GM19395 (cell line): Measurements from ENCODE around the gene HLA-DMB.

Experiments
- ATAC-seq: cut with Tn5 transposase; IDR thresholded peaks from one replicate; pipeline ENCODE4 v1.9.1; 2021; ENCODE audit warnings: mild to moderate bottlenecking, moderate library complexity; ENCODE audit not compliant: unreplicated experiment

HLA-DMB gene

DNA sequence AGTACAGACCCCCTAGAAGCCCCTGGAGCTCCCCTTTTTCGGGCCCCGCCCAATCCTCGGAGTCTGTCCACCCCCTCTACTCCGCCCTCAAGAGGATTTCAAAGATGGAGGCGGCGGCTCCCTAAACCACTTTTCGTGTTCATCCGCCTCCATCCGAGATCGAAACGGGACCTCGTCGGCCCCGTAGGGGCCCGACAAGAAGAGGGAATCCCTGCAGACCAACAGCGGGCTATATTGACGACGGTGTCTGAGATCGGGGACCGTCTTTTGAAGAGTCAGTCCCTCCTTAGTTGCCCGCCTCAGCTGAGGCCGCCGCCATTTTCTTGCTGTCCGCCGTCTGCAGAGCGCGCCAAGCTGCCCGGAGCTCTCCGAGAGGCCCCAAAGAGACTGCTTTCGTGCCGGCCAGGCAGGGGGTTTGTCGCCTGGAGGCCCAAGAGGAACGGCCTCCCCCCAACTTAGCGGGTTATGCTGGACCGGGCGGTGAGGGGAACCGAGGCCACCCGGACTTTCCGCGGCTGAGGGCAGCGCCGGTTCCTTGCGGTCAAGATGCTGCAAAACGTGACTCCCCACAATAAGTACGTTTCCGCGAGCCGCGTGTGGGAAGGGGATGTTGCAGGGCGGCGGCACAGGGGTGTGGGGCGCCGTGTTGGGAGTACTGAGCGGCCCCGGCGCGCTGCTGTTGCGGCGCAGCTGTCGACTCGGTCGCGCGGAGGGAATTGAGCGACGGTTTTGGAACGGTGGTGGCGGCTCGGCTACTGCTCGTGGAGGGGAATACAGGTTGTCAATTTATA is 31.7 kb upstream of the HLA-DMB start:
- ATAC-seq: peak; percentile 6

DNA sequence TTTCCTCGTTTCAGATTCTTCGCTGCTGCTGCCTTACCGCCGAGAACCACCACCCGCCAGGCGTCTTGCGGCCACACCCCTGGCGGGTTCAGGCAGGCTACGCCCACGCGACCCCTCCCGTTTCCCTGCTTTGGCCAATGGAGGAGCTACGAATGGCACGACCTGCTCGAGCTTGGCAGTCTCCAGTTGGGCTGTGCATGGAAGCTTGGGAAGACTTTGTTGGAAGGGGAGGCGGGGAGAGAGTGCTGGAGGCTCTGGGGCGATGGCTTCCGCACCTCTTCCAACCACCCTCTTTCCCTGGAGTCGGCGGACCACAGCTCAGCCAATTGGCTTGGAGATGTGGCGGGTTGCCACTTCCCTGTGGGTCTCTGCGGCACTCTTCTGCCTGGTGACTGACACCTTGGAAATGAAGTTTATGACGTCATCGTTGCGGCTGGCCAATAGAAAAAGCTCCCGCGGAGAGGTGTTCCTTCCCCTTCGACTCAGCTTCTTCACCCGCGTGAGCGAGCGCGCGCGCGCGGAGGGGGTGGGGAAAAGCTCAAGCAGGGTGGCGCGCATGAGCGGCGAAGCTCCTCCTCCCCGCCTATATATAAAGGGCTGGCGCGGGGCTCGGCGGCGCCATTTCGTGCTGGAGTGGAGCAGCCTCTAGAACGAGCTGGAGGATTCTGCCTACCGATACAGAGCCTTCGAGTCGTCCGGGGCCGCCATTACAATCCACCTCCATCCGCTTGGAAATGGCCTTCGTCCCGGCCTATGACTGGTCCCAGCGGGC is 30.9 kb upstream of the HLA-DMB start:
- peak; percentile 58 for ATAC-seq

DNA sequence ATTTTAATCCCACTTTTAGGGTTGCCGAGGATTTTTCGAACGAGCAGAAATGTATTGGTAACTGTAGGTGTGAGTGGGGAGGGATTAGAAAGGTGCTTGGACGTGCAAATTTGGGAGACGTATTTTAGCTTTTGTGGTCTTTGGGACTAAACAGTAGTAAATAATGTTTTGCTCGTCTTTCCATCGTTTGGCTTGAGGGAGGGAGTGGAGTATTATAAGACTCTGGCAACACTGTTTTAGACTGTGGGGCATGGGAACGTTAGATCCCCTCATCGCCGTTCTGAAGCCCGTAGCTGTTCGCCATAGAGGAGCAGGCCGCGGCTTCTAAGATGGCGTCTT is 30.4 kb upstream of the HLA-DMB start:
- no peak for ATAC-seq

DNA sequence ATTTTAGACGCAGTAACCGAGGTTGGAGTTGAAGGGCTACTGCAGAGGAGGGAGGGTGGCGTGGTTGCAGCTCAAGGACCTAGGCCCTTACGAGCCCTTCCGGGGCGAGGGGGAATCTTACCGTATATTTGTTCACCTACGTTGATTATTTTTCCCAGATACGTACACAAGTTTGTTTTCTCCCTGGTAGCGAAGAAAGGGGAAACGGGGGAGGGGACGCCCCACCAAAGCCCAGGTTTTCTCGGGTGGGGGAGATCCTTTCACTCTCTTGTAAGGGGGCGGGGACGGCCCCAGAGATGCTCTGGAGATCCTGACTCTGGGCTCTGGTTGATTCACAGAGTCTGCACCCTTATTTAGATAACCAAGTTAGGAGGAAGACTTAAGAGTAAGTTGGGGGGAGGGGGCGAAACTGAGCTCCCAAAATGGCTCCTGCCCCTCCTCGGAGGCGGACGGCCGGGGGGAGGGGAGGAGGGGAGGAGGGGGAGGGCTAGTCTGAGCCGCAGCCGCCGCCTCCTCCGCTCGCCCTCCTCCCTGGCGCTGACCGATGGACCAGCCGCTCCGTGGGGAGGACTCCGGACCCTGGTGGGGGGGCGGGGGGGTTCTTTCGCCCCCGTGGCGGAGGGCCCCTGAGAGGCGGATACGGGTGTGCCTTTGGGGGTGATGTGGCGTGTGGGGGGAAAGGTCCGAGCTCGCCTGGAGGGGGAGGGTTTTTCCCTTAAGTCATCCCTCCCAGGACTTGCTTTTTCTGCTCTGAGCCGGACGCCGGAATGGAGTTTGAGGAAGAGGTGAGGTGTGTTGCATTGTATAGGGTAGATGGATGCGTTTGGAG is 29.8 kb upstream of the HLA-DMB start:
- ATAC-seq: no peak

DNA sequence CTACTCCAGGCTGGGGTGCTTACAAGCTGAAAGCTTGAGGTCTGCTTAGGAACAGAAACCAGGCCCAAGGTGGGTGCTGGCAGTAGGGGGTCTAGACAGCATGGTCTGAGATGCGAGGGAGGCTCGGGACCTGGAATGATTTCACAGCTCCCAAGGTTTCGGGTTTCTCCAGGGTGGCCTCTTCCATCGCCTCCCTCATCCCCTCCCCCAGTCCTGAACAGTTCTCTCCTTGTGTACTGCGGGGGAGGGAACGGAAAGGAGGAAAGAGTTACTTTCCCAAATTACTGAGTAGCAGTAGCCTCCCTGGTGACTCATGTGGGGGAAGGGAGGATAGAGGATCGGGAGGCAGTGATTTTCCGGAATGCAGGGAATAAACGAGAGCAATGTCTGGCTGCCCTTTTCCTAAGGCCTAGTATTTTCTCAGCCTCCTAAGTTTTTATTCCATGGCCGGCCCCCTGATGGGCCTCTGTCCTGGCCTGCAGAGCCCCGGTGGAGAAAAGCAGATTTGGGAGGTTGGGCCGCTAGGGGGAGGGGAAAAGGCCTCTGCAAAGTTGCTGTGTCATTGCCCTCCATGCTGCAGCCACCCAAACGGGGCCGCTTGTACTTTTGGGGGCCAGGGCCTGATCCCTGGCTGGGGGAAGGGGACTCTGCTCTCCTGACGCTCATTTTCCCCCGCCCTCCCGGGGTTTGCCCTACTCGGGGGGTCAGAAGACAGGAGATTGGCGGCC is 29.0 kb upstream of the HLA-DMB start:
- ATAC-seq: no peak

DNA sequence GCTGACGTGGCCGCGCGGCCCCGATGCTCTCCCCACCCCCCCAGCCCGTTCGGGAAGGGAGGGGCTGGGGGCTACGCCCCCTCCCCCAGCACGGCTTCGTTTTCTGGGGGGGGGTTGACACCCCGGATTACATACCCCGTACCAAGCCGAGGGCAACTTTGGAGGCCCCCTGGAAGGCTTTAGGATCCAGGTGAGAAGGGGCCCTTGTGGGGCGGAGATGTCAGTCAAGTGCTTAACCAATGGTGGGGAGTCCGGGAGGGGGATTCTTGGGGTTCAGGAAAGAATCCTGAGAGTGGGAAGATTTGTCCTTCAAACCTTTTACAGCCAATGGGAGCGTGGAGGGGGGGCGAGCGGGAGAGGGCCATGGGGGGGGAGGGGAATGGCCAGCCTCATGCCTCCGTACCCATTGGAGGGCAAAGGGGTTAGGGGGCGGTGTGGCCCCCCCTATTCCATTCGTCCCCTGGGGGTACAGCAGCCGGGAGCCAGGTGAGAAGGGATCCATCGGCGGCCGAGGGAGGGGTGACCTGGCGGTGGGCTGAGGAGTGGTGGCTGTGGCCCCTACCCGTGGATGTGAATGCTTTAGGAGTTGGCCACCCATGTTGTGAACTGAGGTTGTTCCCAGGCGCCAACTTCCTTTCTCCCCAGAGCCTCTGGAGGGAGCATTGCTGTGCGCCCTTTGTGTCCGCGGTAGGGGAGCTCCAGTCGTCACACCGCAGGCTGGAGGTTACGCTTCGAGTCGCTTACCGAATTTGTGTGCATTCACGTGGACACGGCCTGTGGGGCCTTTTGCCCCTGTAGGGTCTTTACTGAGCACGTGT is 28.2 kb upstream of the HLA-DMB start:
- no peak for ATAC-seq

DNA sequence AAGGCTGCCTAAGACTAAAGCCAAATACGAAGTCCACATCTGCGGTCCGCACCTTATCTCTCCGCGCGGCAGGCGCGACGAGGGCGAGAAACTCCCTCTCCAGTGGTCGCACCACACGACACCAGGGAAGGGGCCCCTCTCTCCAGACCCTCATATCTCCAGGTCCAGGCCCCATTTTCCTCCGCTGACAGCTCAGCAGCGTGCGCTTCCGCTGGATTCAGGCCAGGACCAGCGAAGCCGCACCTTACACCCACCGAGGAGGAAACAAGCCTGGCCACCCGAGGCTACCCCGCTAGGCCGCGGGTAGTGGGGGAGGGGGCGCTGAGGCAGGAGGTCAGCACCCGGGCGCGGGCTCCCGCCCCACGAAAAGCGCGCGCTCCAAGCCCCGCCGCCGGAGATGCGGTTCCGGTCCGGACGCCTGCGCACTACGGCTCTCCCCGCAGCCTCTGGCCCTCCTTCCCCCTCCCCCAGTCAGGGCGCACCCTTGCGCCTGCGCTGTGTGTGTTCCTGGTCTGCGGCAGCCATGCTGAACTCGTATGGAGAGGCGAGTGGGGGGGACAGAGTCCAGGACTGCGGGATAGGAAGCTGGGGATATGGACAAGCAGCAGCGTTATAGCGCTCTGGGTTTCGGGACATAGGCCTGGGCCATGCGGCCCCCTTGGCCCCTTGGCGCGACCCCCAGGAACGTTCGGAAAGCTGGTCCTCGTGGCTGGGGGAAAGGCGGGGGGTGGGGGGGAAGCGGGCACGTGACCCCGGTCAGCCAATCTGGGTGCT is 27.5 kb upstream of the HLA-DMB start, which contains the start of gene BRD2:
BRD2 (plus strand) TSS at position 502 of the 774 bp plus-strand sequence. CDS start 4,305 bp downstream, outside the sequence.
- ATAC-seq: no peak

DNA sequence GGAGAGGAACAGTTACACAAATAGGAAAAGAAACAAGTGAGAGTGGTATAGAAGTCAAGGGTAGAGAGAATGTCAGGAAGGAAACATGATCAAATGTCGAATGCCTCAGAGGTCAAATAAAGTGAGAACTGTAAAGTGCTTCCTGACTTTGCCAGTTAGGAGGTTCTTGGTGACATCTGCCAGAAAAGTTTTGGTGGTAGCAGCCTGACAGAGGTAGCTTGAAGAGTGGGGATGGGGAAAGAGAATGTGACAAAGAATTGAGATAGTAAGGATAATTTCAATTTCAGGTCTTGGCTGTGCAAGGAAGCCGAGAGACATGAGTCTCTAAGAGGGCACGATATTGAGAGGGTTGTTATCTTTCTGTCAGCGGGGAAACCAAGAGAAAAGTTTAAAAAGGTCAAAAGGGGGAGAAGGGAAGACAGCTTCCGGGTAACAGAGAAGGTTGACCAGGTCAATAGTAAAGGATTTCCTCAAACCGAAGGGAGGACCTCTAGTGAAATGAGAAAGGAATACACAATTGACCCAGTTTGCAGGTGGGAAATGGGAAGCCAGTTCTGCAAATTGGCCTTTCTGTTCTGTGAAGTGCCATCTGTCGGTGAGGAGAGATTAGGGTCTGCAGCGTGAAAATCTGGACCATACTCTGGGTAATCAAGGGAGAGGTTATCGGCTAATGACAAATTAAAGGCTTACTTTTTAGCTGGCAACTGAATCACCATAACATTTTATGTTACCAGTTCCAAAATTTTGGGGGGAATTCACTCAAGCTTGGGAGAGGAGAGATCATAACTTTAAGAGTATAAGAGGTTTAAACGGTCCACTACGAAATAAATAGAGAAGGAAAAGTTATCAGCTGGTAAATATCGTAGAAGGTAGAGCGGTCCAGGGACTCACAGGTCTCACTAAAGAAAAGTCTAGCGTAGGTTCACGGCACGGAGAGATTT is 26.6 kb upstream of the HLA-DMB start:
- ATAC-seq: no peak

DNA sequence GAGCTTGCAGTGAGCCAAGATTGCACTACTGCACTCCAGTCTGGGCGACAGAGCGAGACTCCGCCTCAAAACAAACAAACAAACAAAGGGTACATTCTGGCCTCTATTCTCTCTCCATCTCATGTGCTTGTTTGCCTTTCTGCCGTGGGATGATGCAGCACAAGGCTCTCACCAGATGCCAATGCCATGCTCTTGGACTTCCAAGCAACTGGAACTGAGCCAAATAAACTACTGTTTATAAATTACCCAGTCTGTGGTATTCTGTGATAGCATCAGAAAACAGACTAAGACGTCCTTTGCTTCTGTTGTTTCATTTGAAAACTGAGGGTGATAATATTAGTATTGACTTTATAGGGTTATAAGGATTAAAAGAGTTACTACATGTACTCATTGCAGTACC is 23.9 kb upstream of the HLA-DMB start:
- no peak for ATAC-seq

DNA sequence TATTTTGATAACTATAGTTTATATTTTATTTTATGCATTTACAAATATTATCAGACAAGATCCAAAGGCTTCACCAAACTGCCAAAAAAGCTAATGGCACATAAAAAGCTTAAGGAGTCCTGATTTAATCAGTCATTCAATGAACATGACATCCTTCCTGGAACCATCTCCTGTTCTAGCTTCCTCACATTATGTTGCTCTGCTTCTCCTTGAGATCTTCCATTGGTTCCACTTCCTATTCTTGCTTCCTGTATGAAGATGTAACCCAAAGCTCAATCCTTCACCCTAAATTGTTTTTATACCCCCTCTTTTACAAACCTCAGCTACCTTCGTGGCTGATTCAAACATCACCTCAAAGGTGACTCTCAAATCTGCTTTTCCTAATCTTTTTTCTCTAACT is 23.0 kb upstream of the HLA-DMB start:
- no peak for ATAC-seq

DNA sequence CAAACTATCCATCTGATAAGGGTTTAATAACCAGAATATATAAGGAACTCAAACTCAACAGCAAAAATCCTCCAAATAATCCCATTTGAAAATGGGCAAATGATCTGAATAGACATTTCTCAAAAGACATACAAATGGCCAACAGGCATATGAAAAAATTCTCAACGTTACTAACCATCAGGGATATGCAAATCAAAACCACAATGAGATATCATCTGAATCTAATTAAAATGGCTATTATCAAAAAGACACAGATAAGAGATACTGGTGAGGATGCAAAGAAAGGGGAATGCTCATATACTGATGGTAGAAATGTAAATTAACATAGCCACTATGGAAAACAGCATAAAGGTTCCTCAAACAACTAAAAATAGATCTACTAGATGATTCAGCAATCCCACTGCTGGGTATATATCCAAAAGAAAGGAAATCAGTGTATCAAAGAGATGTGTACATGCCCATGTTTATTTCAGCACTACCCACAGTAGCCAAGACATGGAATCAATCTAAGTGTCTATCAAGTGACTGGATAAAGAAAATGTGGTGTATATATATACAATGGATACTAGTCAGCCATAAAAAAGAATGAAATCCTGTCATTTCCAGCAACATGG is 21.5 kb upstream of the HLA-DMB start:
- no peak for ATAC-seq

DNA sequence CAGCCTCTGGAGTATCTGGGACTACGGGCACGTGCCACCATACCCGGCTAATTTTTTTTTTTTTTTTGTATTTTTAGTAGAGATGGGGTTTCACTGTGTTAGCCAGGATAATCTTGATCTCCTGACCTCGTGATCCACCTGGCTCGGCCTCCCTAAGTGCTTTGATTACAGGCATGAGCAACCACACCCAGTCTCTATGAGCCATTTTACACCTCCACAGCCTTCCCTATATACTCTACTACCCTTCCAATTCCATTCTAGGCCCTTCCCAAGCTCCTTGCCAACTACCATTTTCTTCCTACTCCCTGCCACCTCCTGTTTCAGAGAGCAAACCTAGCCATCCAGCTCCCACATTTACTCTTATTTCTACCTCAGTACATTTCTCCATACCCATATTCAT is 19.7 kb upstream of the HLA-DMB start:
- no peak for ATAC-seq

DNA sequence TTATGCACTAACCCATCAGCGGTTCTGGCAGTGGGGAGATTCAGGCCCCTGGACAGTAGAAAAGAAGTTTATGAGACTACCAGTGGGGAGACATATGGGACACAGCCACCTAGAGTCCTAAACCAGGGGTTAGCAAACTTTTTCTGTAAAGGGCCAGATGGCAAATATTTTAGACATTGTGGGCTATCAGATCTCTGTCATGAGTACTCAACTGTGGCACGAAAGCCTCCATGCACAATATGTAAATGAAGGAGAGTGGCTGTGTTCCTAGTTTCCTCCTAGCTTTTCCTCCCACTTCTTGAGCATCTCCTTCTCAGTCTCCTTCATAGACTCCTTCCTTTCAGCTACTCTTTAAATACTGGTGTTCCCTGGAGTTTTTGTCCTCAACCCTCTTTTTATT is 15.3 kb upstream of the HLA-DMB start:
- no peak for ATAC-seq

DNA sequence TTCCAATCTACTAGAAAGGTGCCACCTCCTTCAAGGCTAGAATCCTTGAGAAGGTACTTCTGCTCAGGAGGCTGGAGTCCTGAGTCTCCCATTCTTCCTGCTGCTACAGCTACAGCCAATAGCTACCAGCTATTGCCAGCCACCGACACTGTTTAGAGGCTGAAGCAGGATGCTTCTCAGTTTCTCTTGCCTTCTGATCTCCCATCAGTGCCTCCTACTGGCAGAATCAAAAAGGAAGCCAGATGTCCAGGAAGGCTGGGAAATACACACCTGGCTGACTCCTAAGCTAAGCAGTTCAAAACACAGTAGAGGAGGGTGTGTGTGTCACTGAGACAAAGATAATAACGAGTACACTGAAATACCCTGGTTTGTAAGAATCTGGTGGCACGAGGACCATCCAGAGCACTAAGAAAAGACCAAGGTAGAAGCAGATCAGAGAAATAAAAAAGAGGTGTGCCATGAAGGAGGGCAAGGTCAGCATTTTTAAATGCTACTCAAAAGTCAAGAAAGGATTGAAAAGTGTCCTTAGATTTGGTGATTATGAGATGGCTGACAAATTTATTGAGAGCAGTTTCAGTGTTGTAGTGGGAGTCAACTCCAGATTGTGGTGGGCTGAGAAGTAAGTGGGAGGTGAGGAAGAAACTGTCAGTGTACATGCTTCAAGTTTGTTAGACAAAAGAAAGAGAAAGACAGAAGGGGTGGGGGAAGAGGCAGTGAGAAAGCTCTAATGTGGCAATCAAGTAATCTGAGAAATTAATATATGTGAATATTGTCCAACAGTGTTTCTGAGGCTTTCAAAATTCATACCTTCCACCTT is 14.4 kb upstream of the HLA-DMB start:
- no peak for ATAC-seq

DNA sequence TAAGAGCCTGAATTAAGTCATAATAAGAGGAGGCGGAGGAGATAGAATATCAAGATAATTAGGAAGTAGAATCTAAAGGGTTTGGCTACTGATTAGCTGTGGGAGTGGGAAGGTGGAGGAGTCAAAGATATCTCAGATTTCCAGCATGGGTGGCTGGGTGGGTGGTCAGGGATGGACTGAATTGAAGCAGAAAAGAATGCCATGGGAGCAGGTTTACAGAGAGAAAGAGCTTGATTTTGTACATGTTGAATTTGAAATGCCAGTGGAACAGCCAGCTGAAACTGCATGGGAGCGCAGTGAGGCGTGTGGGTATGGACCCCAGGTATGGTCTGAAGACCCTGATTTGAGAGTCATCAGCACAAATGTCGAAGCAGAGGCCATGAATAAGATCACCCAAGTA is 13.4 kb upstream of the HLA-DMB start:
- no peak for ATAC-seq

DNA sequence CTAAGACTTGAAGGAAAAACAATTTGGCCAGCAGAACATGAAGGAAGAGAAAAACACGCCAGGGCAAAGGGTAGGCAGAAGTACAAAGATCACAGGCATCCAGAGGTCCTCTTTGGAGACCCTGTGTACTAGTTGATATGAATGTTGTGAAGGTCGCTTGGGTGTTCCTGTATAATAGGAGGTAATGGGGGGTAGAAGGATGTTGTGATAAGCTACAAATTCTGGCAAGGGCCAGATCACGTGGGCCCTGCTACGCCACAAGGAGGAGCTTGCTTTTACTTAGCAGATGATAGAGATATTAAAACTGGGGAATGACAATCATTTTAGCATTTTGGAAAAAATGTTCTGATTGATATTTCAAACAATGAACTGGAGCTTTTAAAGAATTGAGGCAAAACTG is 12.9 kb upstream of the HLA-DMB start:
- ATAC-seq: no peak
